OCI-LY1 (cell line): ENCODE measurements around the gene C1QTNF1.

ENCODE experiments used
- H2AFZ ChIP-seq: fragments of 200-600 bp; sonication (generic), shearing (Covaris generic); 2 replicates; pipeline ENCODE4 v1.6.0; 2014; ENCODE audit warnings: antibody characterized with exemption, mild to moderate bottlenecking, low read length
- H3F3A ChIP-seq: fragments of 200-600 bp; sonication (generic), shearing (Covaris generic); 2 replicates; pipeline ENCODE4 v1.6.0; 2014; ENCODE audit warnings: mild to moderate bottlenecking, antibody characterized with exemption, low read length, moderate library complexity; ENCODE audit not compliant: insufficient read depth
- H3K27ac ChIP-seq: fragments of 200-600 bp; sonication (generic); 2 replicates; pipeline ENCODE4 v1.5.1; 2014; ENCODE audit warnings: low read length, mixed run types, mild to moderate bottlenecking, low read depth; ENCODE audit not compliant: poor library complexity, severe bottlenecking
- H3K27me3 ChIP-seq: fragments of 200-600 bp; sonication (generic); 2 replicates; pipeline ENCODE4 v1.6.0; 2014; ENCODE audit warnings: antibody characterized with exemption, mild to moderate bottlenecking, low read length, moderate library complexity; ENCODE audit not compliant: insufficient read depth
- H3K36me3 ChIP-seq: fragments of 200-600 bp; sonication (generic); 2 replicates; pipeline ENCODE4 v1.6.1; 2014; ENCODE audit warnings: mild to moderate bottlenecking, antibody characterized with exemption, low read length, moderate library complexity, mixed read lengths; ENCODE audit not compliant: insufficient read depth
- H3K4me1 ChIP-seq: fragments of 200-600 bp; sonication (generic); 2 replicates; pipeline ENCODE4 v1.5.1; 2014; ENCODE audit warnings: mild to moderate bottlenecking, low read length, moderate library complexity; ENCODE audit not compliant: insufficient read depth, severe bottlenecking
- H3K4me2 ChIP-seq: fragments of 200-600 bp; sonication (generic), shearing (Covaris generic); 2 replicates; pipeline ENCODE4 v1.6.1; 2014; ENCODE audit warnings: low read length
- H3K4me3 ChIP-seq: fragments of 200-600 bp; sonication (generic); 2 replicates; pipeline ENCODE4 v1.5.1; 2014; ENCODE audit warnings: low read length, low read depth, mild to moderate bottlenecking, mixed read lengths; ENCODE audit not compliant: poor library complexity, severe bottlenecking
- H3K79me2 ChIP-seq: fragments of 200-600 bp; shearing (Covaris generic); 2 replicates; pipeline ENCODE4 v1.6.1; 2016; ENCODE audit warnings: mixed run types, low read length, mixed read lengths; ENCODE audit not compliant: insufficient read depth
- H3K9ac ChIP-seq: fragments of 200-600 bp; sonication (generic), shearing (Covaris generic); 2 replicates; pipeline ENCODE4 v1.6.1; 2014; ENCODE audit warnings: mild to moderate bottlenecking, low read length, mixed read lengths
- H3K9me2 ChIP-seq: fragments of 200-600 bp; sonication (generic), shearing (Covaris generic); 2 replicates; pipeline ENCODE4 v1.6.1; 2014; ENCODE audit warnings: low read depth, mild to moderate bottlenecking, low read length, mixed read lengths
- H3K9me3 ChIP-seq: fragments of 200-600 bp; shearing (Covaris generic); 2 replicates; pipeline ENCODE4 v1.6.1; 2014; ENCODE audit warnings: low read length, mixed read lengths
- H4K20me1 ChIP-seq: fragments of 200-600 bp; sonication (generic), shearing (Covaris generic); 2 replicates; pipeline ENCODE4 v1.6.0; 2016; ENCODE audit warnings: mild to moderate bottlenecking, low read length; ENCODE audit not compliant: insufficient read depth
- EZH2 ChIP-seq: fragments of 200-600 bp; sonication (generic), shearing (Covaris generic); IDR thresholded peaks from 2 replicates; pipeline ENCODE4 v1.8.0; 2017; ENCODE audit warnings: borderline replicate concordance, mixed run types, mild to moderate bottlenecking, antibody characterized with exemption, low read length, moderate library complexity, mixed read lengths
- TF ChIP-seq, protein P1 (sequence below): fragments of 200-600 bp; sonication (generic), shearing (Covaris generic); IDR thresholded peaks from 2 replicates; pipeline ENCODE4 v1.5.1; 2017; ENCODE audit warnings: mild to moderate bottlenecking, antibody characterized with exemption, low read length, moderate library complexity, mixed read lengths

C1QTNF1 gene

DNA sequence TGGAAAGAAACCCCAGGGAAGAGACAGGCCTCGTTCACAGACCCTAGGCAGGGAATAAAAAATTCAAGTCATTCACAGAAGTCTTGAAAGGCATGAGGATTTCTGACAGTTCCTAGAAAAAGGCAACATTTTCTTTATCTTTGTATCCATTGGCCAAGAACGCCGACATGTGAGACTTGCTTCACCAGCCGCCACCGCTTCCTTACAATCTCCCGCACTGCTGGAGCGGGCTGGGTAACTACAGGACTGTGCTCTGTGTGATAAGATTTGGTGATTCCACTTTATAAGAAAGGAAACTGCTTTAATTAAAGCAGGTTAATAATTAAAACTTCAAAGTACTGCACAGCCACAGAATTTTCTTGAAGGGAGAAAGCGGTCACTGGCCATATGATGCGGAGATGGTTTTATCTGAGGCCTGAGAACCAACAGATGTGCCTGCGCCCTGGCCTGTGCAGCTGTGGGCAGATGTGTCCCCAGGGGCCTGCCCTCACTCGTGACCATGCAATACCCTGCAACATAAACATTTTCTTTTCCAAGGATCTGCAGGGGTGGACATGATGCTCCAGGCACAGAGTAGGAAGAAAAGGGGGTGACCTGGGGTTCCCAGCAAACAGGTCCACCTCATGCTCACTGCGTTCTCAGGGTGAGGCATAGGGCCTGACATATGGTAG, 31.3 kb upstream of the C1QTNF1 start:
- no peaks in the 10 kb centered on the region for H3F3A ChIP-seq
- no peak for TF ChIP-seq EZH2
- TF ChIP-seq, protein P1, sequence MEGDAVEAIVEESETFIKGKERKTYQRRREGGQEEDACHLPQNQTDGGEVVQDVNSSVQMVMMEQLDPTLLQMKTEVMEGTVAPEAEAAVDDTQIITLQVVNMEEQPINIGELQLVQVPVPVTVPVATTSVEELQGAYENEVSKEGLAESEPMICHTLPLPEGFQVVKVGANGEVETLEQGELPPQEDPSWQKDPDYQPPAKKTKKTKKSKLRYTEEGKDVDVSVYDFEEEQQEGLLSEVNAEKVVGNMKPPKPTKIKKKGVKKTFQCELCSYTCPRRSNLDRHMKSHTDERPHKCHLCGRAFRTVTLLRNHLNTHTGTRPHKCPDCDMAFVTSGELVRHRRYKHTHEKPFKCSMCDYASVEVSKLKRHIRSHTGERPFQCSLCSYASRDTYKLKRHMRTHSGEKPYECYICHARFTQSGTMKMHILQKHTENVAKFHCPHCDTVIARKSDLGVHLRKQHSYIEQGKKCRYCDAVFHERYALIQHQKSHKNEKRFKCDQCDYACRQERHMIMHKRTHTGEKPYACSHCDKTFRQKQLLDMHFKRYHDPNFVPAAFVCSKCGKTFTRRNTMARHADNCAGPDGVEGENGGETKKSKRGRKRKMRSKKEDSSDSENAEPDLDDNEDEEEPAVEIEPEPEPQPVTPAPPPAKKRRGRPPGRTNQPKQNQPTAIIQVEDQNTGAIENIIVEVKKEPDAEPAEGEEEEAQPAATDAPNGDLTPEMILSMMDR: no peak
- no peak overlapping the region for H2AFZ ChIP-seq
- H3K9me3 ChIP-seq: no peaks in the 10 kb centered on the region
- no peak overlapping the region for H3K4me2 ChIP-seq
- H3K9me2 ChIP-seq: no peaks in the 10 kb centered on the region
- H3K27me3 ChIP-seq: no peaks in the 10 kb centered on the region
- H3K27ac ChIP-seq: no peak overlapping the region
- no peaks in the 10 kb centered on the region for H4K20me1 ChIP-seq
- no peaks in the 10 kb centered on the region for H3K79me2 ChIP-seq
- H3K4me1 ChIP-seq: no peaks in the 10 kb centered on the region
- H3K9ac ChIP-seq: no peak overlapping the region
- peaks cover 61% of the 10 kb centered on the region for H3K36me3 ChIP-seq
- H3K4me3 ChIP-seq: no peak overlapping the region

DNA sequence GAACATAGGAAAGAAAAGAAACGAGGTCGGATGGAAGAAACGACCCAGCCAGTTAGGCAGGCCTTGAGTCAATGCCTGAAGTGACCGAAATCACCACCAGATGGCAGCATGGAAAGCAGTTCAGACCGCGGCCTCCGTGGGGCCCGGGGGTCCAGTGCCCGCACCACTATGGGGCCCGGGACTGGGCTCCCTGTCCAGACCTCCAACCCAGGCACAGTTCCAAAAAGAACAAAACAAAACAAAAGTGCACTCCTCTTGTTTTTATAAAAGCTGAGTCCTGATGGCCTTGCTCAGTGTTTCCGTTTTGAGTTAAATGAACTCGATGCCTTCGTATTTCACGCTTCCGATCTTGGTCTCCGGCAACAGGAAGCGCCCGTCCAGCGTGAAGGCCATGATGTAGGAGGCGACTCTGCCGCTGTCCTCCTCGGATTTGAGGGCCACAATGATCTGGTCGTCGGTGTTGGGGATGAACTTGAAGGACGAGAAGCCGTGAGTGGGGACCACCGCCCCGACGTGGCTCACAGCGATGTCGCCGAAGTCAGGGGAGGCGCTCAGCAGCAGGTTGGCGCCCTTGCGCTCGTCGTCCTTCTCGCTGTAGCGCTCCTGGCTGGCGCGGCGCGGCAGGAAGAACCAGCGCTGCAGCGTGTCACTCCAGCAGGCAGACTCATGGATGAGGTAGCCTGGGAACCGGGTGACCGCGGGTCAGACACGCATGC, 30.6 kb upstream of the C1QTNF1 start:
- no peak for TF ChIP-seq EZH2
- TF ChIP-seq, protein P1: peak; percentile 76
- Histone ChIP-seq H2AFZ (no peak overlapping the region), H3K79me2 (no peaks in the 10 kb centered on the region), H3K27ac (no peak overlapping the region), H3K4me2 (no peak overlapping the region), H3K9me3 (no peaks in the 10 kb centered on the region), H3K36me3 (peaks cover 67% of the 10 kb centered on the region), H3K4me1 (no peaks in the 10 kb centered on the region), H4K20me1 (no peaks in the 10 kb centered on the region), H3K9ac (no peak overlapping the region), H3F3A (no peaks in the 10 kb centered on the region), H3K4me3 (no peak overlapping the region), H3K9me2 (no peaks in the 10 kb centered on the region), H3K27me3 (no peaks in the 10 kb centered on the region)

DNA sequence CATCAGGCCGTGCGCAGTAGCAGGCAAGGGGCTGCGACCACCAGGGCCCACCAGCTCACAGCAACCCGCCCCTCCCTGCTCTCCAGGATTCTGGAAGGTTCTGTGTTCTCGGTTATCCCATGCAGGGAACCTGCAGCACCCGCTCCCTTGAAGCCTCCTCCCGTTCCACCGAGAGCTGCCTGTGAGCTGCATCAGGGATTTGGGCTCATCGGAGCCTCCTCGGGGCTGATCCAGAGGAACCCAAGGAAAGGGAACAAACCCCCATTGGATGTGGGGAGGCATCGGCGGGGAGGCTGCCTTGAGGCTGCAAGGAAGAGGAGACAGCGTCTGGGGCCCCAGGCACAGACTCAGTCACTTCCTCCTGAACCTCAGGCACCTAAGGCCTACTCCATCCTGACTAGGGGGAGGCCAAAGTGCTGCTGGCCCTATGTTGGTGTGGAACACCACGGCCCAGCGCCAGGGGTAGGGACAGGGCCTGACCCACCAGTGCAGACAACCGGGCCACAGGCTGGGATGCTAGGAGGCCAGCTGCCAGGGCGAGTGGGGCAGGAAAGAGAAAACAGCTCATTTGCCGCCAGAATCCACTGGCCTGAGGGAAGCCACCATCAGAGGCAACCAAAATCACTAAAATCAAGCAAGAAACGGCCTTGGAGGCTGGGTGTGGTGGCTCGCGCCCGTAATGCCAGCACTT, 29.8 kb upstream of the C1QTNF1 start:
- Histone ChIP-seq H3K79me2 (no peaks in the 10 kb centered on the region), H3F3A (no peaks in the 10 kb centered on the region), H2AFZ (no peak overlapping the region), H3K36me3 (peaks cover 67% of the 10 kb centered on the region), H4K20me1 (no peaks in the 10 kb centered on the region), H3K4me3 (no peak overlapping the region), H3K4me1 (no peaks in the 10 kb centered on the region), H3K27me3 (no peaks in the 10 kb centered on the region), H3K9me3 (no peaks in the 10 kb centered on the region), H3K4me2 (no peak overlapping the region), H3K9me2 (no peaks in the 10 kb centered on the region), H3K9ac (no peak overlapping the region), H3K27ac (no peak overlapping the region)
- TF ChIP-seq, protein P1: no peak
- no peak for TF ChIP-seq EZH2
